HEK293 (cell line): ENCODE measurements around the gene BEND4.

Source experiments
- CTCF ChIA-PET: fragments of 350-600 bp; formaldehyde crosslinking; extraction: SDS; loops from one replicate; lab custom pipeline; 2021; ENCODE audit warnings: antibody characterized with exemption; lab: Yijun Ruan, JAX
- POLR2A ChIA-PET: fragments of 300-600 bp; formaldehyde crosslinking; extraction: SDS; loops from one replicate; lab custom pipeline; 2020; ENCODE audit warnings: antibody characterized with exemption, inconsistent platforms; lab: Yijun Ruan, JAX
- H3K27ac ChIP-seq: fragments of 200-500 bp; sonication (Bioruptor generic); 2 replicates; pipeline ENCODE4 v1.5.1; 2014; ENCODE audit warnings: low read depth, low read length, control low read depth, inconsistent platforms; ENCODE audit errors: extremely low read depth
- H3K36me3 ChIP-seq, 2 experiments: fragments of 200-500 bp in 1 of 2; sonication (Bioruptor generic) in 1 of 2; 1 replicate in 1 of 2; 2 replicates in 1 of 2; pipeline ENCODE4 v1.5.1; 2014 to 2017; ENCODE audit warnings: inconsistent platforms in 2 of 2, low read length in 2 of 2; ENCODE audit not compliant: control insufficient read depth in 2 of 2, insufficient read depth in 1 of 2
- H3K4me1 ChIP-seq: fragments of 200-500 bp; sonication (Bioruptor generic); 2 replicates; pipeline ENCODE4 v1.5.1; 2014; ENCODE audit warnings: mild to moderate bottlenecking, low read length, inconsistent platforms; ENCODE audit not compliant: control insufficient read depth, insufficient read depth
- H3K4me3 ChIP-seq: 2 replicates; pipeline ENCODE4 v1.5.1; 2011; ENCODE audit warnings: low read depth, mild to moderate bottlenecking, control low read depth, low read length, moderate library complexity
- H3K9me3 ChIP-seq: fragments of 200-500 bp; sonication (Bioruptor generic); 2 replicates; pipeline ENCODE4 v1.5.1; 2014; ENCODE audit warnings: low read depth, low read length, inconsistent platforms; ENCODE audit not compliant: control insufficient read depth, insufficient read depth
- MYNN ChIP-seq: fragments of 450-650 bp; formaldehyde crosslinking; IDR thresholded peaks from 2 replicates; pipeline ENCODE4 v1.5.1; 2016; ENCODE audit warnings: missing biosample characterization, missing genetic modification characterization, borderline replicate concordance
- RBAK ChIP-seq: fragments of 450-650 bp; formaldehyde crosslinking; IDR thresholded peaks from 2 replicates; pipeline ENCODE4 v1.5.1; 2016; ENCODE audit warnings: missing biosample characterization, missing genetic modification characterization
- SP7 ChIP-seq: fragments of 450-650 bp; formaldehyde crosslinking; IDR thresholded peaks from 2 replicates; pipeline ENCODE4 v1.5.1; 2016; ENCODE audit warnings: missing biosample characterization, missing genetic modification characterization
- ZNF112 ChIP-seq: fragments of 450-650 bp; formaldehyde crosslinking; IDR thresholded peaks from 2 replicates; pipeline ENCODE4 v1.5.0; 2017; ENCODE audit warnings: missing biosample characterization, missing genetic modification characterization
- ZNF184 ChIP-seq: fragments of 450-650 bp; IDR thresholded peaks from 2 replicates; pipeline ENCODE4 v1.5.1; 2018; ENCODE audit warnings: missing biosample characterization, mild to moderate bottlenecking, missing genetic modification characterization
- ZNF324 ChIP-seq: fragments of 450-650 bp; formaldehyde crosslinking; IDR thresholded peaks from 2 replicates; pipeline ENCODE4 v1.5.1; 2016; ENCODE audit warnings: missing biosample characterization, missing genetic modification characterization
- ZNF391 ChIP-seq: fragments of 450-650 bp; formaldehyde crosslinking; IDR thresholded peaks from 2 replicates; pipeline ENCODE4 v1.5.1; 2016; ENCODE audit warnings: low read depth, missing biosample characterization, missing genetic modification characterization, borderline replicate concordance
- ZNF473 ChIP-seq: fragments of 450-650 bp; formaldehyde crosslinking; IDR thresholded peaks from 2 replicates; pipeline ENCODE4 v1.5.1; 2017; ENCODE audit warnings: missing biosample characterization, missing genetic modification characterization
- ZNF558 ChIP-seq: fragments of 450-650 bp; formaldehyde crosslinking; IDR thresholded peaks from 2 replicates; pipeline ENCODE4 v1.5.1; 2016; ENCODE audit warnings: missing biosample characterization, missing genetic modification characterization
- ZNF623 ChIP-seq: fragments of 450-650 bp; formaldehyde crosslinking; IDR thresholded peaks from 2 replicates; pipeline ENCODE4 v1.5.1; 2016; ENCODE audit warnings: missing biosample characterization, missing genetic modification characterization
- ZNF658 ChIP-seq: fragments of 450-650 bp; formaldehyde crosslinking; IDR thresholded peaks from 2 replicates; pipeline ENCODE4; 2016; ENCODE audit warnings: missing biosample characterization, missing genetic modification characterization
- ZNF830 ChIP-seq: fragments of 450-650 bp; IDR thresholded peaks from 2 replicates; pipeline ENCODE4 v1.5.0; 2018; ENCODE audit warnings: missing biosample characterization, missing genetic modification characterization, low read depth, mild to moderate bottlenecking, moderate library complexity
- TF ChIP-seq, protein P1 (sequence below): fragments of 450-650 bp; formaldehyde crosslinking; IDR thresholded peaks from 2 replicates; pipeline ENCODE4 v1.5.1; 2016; ENCODE audit warnings: missing biosample characterization, missing genetic modification characterization, borderline replicate concordance
- TF ChIP-seq, protein P2 (sequence below): fragments of 450-650 bp; formaldehyde crosslinking; IDR thresholded peaks from 2 replicates; pipeline ENCODE4 v1.5.1; 2016; ENCODE audit warnings: missing biosample characterization, missing genetic modification characterization, borderline replicate concordance
- TF ChIP-seq, protein P3 (sequence below): fragments of 450-650 bp; formaldehyde crosslinking; IDR thresholded peaks from 2 replicates; pipeline ENCODE4 v1.5.1; 2016; ENCODE audit warnings: missing biosample characterization, missing genetic modification characterization
- TF ChIP-seq, protein P4 (sequence below): fragments of 450-650 bp; formaldehyde crosslinking; IDR thresholded peaks from 2 replicates; pipeline ENCODE4 v1.5.1; 2016; ENCODE audit warnings: missing biosample characterization, missing genetic modification characterization

Gene BEND4

DNA sequence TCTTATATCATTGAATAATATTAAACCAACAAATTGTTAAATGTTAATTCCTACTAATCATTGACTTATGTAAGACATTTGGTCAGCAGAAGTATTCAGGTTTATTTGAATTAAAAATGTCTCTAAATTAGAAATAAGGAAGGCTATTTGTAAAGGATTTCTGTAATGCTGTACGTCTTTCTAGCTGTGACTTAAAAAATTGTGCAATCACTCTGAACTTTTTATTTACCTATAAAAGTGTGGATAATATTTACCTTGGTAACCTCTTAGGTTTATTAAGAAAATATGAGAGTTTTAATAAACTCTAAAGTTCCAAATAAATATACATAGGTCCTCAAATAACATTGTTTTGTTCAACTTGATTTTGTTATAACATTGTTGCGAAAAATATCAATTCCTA, 85.2 kb downstream of the BEND4 start:
- H3K27ac ChIP-seq: no peak overlapping the region
- H3K36me3 ChIP-seq: peaks cover 0 to 35% of the 10 kb centered on the region in 2 experiments; a peak in 2 of 3 replicates
- H3K4me3 ChIP-seq: no peak overlapping the region
- TF ChIP-seq ZNF184 (tag by site-specific recombination): no peak
- no peak for TF ChIP-seq SP7 (tag by site-specific recombination)
- no peak for TF ChIP-seq ZNF391
- TF ChIP-seq, protein P1, sequence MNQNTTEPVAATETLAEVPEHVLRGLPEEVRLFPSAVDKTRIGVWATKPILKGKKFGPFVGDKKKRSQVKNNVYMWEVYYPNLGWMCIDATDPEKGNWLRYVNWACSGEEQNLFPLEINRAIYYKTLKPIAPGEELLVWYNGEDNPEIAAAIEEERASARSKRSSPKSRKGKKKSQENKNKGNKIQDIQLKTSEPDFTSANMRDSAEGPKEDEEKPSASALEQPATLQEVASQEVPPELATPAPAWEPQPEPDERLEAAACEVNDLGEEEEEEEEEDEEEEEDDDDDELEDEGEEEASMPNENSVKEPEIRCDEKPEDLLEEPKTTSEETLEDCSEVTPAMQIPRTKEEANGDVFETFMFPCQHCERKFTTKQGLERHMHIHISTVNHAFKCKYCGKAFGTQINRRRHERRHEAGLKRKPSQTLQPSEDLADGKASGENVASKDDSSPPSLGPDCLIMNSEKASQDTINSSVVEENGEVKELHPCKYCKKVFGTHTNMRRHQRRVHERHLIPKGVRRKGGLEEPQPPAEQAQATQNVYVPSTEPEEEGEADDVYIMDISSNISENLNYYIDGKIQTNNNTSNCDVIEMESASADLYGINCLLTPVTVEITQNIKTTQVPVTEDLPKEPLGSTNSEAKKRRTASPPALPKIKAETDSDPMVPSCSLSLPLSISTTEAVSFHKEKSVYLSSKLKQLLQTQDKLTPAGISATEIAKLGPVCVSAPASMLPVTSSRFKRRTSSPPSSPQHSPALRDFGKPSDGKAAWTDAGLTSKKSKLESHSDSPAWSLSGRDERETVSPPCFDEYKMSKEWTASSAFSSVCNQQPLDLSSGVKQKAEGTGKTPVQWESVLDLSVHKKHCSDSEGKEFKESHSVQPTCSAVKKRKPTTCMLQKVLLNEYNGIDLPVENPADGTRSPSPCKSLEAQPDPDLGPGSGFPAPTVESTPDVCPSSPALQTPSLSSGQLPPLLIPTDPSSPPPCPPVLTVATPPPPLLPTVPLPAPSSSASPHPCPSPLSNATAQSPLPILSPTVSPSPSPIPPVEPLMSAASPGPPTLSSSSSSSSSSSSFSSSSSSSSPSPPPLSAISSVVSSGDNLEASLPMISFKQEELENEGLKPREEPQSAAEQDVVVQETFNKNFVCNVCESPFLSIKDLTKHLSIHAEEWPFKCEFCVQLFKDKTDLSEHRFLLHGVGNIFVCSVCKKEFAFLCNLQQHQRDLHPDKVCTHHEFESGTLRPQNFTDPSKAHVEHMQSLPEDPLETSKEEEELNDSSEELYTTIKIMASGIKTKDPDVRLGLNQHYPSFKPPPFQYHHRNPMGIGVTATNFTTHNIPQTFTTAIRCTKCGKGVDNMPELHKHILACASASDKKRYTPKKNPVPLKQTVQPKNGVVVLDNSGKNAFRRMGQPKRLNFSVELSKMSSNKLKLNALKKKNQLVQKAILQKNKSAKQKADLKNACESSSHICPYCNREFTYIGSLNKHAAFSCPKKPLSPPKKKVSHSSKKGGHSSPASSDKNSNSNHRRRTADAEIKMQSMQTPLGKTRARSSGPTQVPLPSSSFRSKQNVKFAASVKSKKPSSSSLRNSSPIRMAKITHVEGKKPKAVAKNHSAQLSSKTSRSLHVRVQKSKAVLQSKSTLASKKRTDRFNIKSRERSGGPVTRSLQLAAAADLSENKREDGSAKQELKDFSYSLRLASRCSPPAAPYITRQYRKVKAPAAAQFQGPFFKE (tag by site-specific recombination): no peak
- TF ChIP-seq, protein P2, sequence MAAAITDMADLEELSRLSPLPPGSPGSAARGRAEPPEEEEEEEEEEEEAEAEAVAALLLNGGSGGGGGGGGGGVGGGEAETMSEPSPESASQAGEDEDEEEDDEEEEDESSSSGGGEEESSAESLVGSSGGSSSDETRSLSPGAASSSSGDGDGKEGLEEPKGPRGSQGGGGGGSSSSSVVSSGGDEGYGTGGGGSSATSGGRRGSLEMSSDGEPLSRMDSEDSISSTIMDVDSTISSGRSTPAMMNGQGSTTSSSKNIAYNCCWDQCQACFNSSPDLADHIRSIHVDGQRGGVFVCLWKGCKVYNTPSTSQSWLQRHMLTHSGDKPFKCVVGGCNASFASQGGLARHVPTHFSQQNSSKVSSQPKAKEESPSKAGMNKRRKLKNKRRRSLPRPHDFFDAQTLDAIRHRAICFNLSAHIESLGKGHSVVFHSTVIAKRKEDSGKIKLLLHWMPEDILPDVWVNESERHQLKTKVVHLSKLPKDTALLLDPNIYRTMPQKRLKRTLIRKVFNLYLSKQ (tag by site-specific recombination): no peak
- no peak for TF ChIP-seq ZNF324 (tag by site-specific recombination)
- H3K4me1 ChIP-seq: no peaks in the 10 kb centered on the region
- ChIA-PET CTCF (no interaction called here), POLR2A (no interaction called here)
- no peaks in the 10 kb centered on the region for H3K9me3 ChIP-seq

DNA sequence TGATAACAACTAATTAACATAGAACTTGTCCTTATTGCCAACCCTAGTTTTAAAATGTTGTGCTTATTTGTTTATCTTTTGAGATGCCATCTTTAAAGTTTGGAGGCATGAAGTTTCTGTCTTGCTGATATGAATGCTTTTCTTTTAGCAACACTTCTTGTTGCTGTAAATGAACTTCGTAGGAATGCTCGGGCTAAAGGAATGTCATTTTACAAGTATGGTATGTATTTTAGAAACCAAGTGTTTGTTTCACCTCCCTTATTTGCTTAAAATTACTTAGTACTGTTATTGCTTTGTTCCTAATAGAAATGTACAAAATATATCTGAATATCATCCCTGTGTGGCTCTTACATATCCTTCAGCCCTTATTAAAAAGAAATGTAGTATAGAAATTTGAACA, 86.1 kb downstream of the BEND4 start:
- POLR2A ChIA-PET: no interaction called here
- CTCF ChIA-PET: no interaction called here

More for the DNA sequence above, 86.1 kb downstream of the BEND4 start:
- no peak for TF ChIP-seq ZNF558 (tag by site-specific recombination)
- TF ChIP-seq RBAK (tag by site-specific recombination): no peak
- TF ChIP-seq, protein P3, sequence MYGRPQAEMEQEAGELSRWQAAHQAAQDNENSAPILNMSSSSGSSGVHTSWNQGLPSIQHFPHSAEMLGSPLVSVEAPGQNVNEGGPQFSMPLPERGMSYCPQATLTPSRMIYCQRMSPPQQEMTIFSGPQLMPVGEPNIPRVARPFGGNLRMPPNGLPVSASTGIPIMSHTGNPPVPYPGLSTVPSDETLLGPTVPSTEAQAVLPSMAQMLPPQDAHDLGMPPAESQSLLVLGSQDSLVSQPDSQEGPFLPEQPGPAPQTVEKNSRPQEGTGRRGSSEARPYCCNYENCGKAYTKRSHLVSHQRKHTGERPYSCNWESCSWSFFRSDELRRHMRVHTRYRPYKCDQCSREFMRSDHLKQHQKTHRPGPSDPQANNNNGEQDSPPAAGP (tag by site-specific recombination): no peak
- TF ChIP-seq MYNN (tag by site-specific recombination): no peak
- no peak for TF ChIP-seq ZNF473 (tag by site-specific recombination)
- TF ChIP-seq ZNF623: no peak
- TF ChIP-seq ZNF830 (tag by site-specific recombination): no peak
- no peak for TF ChIP-seq ZNF658 (tag by site-specific recombination)
- TF ChIP-seq ZNF324 (tag by site-specific recombination): no peak
- TF ChIP-seq, protein P4, sequence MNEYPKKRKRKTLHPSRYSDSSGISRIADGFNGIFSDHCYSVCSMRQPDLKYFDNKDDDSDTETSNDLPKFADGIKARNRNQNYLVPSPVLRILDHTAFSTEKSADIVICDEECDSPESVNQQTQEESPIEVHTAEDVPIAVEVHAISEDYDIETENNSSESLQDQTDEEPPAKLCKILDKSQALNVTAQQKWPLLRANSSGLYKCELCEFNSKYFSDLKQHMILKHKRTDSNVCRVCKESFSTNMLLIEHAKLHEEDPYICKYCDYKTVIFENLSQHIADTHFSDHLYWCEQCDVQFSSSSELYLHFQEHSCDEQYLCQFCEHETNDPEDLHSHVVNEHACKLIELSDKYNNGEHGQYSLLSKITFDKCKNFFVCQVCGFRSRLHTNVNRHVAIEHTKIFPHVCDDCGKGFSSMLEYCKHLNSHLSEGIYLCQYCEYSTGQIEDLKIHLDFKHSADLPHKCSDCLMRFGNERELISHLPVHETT (tag by site-specific recombination): no peak
- no peak for TF ChIP-seq ZNF112 (tag by site-specific recombination)
- no peak overlapping the region for H3K27ac ChIP-seq
- no peak overlapping the region for H3K4me3 ChIP-seq
- H3K9me3 ChIP-seq: no peaks in the 10 kb centered on the region
- no peaks in the 10 kb centered on the region for H3K4me1 ChIP-seq
- peaks cover 0 to 35% of the 10 kb centered on the region in 2 experiments for H3K36me3 ChIP-seq
